ENCODE results near the gene FRMD8. TPM values are rescaled to one million over a fixed set of nuclear protein-coding genes. Genes with fewer than 3 reads are reported as not detected.
A peak's percentile ranks its signal among the peaks of the same experiment; 100 is the strongest.

The FRMD8 gene
- total and polyA plus RNA-seq, 9 of the 15 experiments (the other 6 are each of a cell fraction or from before 2014, with no cell fraction given) = 4.5 to 54.5 (median 15.8) TPM

DNA sequence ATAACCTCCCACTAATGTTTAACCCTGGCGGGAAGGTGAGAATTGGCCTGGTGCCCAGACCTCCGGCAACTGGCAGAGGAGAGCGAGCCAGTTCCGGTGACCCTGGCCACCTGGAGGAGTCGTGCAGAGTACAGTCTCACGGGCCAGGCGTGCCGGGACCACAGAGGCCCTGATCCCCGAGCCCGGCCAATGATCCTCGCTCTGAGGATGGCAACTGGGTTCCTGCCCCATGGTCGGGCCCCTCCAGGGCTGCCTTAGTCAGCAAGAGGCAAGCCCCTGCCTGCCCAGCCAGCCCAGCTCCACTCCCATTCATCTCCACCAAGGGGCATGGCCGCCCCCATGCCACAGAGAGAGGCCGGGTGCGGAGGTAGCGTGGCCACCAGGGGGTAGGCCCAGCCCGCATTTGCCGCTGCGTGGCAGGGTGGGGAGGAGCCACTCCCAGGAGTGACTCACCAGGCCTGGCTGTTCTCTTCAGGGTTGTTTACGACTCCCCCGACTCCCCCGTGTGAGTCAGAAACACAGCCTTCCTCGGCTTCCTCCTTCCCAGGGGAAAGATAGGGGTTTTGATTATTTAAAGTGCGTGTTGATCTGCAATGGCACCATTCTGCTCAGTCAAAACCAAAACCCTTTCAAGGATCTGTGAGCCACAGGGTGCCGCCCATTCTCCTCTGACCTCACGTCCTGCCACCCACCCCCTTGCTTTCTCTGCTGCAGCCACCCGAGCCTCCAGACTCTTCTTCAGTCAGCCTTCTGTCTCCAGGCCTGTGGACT lies 4.2 kb upstream of the FRMD8 start, which contains the start of gene SLC25A45 (continued):
- TF ChIP-seq ZNF408 (CRISPR knock-in tag; IDR thresholded peaks at IDR 0.05; ENCODE audit: low read depth) = no peak
- no peak for TF ChIP-seq BRCA1 (IDR thresholded peaks at IDR 0.05)
- 0 out of 2 replicates have a peak, but pooled peaks have one; percentile 49 for TF ChIP-seq BRCA1 (CRISPR knock-in tag; IDR thresholded peaks at IDR 0.05)
- TF ChIP-seq ZNF280B (CRISPR knock-in tag; IDR thresholded peaks at IDR 0.05) = no peak
- TF ChIP-seq TAF15 (IDR thresholded peaks at IDR 0.05; ENCODE audit: low read depth, low read length) = no peak
- peak; percentile 61 for TF ChIP-seq ZNF707 (CRISPR knock-in tag; conservative IDR thresholded peaks at IDR 0.05)
- no peak for TF ChIP-seq RFX5 (IDR thresholded peaks at IDR 0.05; ENCODE audit: low read depth, low read length)
- TF ChIP-seq CBX5 (IDR thresholded peaks at IDR 0.05; ENCODE audit: borderline replicate concordance, low read depth) = no peak
- TF ChIP-seq, protein P1, sequence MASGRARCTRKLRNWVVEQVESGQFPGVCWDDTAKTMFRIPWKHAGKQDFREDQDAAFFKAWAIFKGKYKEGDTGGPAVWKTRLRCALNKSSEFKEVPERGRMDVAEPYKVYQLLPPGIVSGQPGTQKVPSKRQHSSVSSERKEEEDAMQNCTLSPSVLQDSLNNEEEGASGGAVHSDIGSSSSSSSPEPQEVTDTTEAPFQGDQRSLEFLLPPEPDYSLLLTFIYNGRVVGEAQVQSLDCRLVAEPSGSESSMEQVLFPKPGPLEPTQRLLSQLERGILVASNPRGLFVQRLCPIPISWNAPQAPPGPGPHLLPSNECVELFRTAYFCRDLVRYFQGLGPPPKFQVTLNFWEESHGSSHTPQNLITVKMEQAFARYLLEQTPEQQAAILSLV (tag; IDR thresholded peaks at IDR 0.05) = no peak
- TF ChIP-seq ZNF311 (CRISPR knock-in tag; IDR thresholded peaks at IDR 0.05) = no peak
- no peak for TF ChIP-seq ZFP36 (IDR thresholded peaks at IDR 0.05; ENCODE audit: low read depth, low read length, partially characterized antibody)
- TF ChIP-seq NBN (IDR thresholded peaks at IDR 0.05; ENCODE audit: low read depth) = peak; percentile 85; the same call in 1 of the 2 replicates
- no peak for TF ChIP-seq ZNF785 (CRISPR knock-in tag; IDR thresholded peaks at IDR 0.05)
- TF ChIP-seq KAT2B (IDR thresholded peaks at IDR 0.05; ENCODE audit: low read depth, low read length) = no peak
- no peak for TF ChIP-seq SAFB2 (IDR thresholded peaks at IDR 0.05; ENCODE audit: borderline replicate concordance, low read depth, low read length, severe bottlenecking)
- no peak for TF ChIP-seq RHOXF2B (CRISPR knock-in tag; conservative IDR thresholded peaks at IDR 0.05)
- TF ChIP-seq ETV6 (IDR thresholded peaks at IDR 0.05; ENCODE audit: borderline replicate concordance in 1 of 2, low read depth in 2 of 2, low read length in 1 of 2) = peak in 1 of 2 experiments; percentile 60; a peak in 1 of 4 replicates
- no peak for TF ChIP-seq ETV6 (CRISPR knock-in tag; IDR thresholded peaks at IDR 0.05; ENCODE audit: borderline replicate concordance)
- TF ChIP-seq BACH1 (tag; IDR thresholded peaks at IDR 0.05) = peak; percentile 83
- no peak for TF ChIP-seq PCBP2 (IDR thresholded peaks at IDR 0.05; ENCODE audit: low read depth, low read length, poor library complexity, severe bottlenecking)
- TF ChIP-seq CHAMP1 (IDR thresholded peaks at IDR 0.05) = no peak
- peak; percentile 80 for TF ChIP-seq KLF16 (IDR thresholded peaks at IDR 0.05)
- peak; percentile 60; the same call in 1 of the 2 replicates for TF ChIP-seq HBP1 (CRISPR knock-in tag; IDR thresholded peaks at IDR 0.05)

Data from K562 (cell line).